Endothelial cell of umbilical vein (primary cell): Measurements from ENCODE around the gene DEGS1. TPM values are rescaled to one million over a fixed set of nuclear protein-coding genes. Genes with fewer than 3 reads are reported as not detected.

ENCODE experiments used
- Bru-seq: library from RNA; stranded (reverse); fragments of 400-500 nt; gene quantifications from one replicate; lab custom pipeline; 2021; lab: Mats Ljungman, UMichigan
- BruChase-seq, 2 experiments: library from RNA; stranded (reverse); fragments of 400-500 nt; gene quantifications; one replicate each; lab custom pipeline; 2021; lab: Mats Ljungman, UMichigan
- BruUV-seq: library from RNA; stranded (reverse); fragments of 400-500 nt; replicated peaks from 2 replicates; lab custom pipeline; 2021; lab: Mats Ljungman, UMichigan
- CTCF ChIA-PET: fragments of 300-600, 350-600 bp; sonication (Branson Sonifier 250); formaldehyde crosslinking; loops from one replicate; lab custom pipeline; 2021; ENCODE audit warnings: antibody characterized with exemption, inconsistent platforms; lab: Charles Lee
- POLR2A ChIA-PET: fragments of 300-600, 350-600 bp; sonication (Branson Sonifier 250); formaldehyde crosslinking; loops from one replicate; lab custom pipeline; 2021; ENCODE audit warnings: antibody characterized with exemption, inconsistent platforms; lab: Charles Lee
- DNase-seq: peaks from one replicate; pipeline ENCODE4 v3.0.0-alpha.2; 2011; ENCODE audit warnings: low read depth, low spot score
- FAIRE-seq: peaks from 2 replicates; lab custom pipeline; 2011; peaks lifted over from hg19 to GRCh38; lab: Jason Lieb, UNC
- H2AFZ ChIP-seq: 2 replicates; pipeline ENCODE4 v1.6.0; 2012; ENCODE audit warnings: low read depth, low read length, control low read depth, inconsistent platforms
- H3K27ac ChIP-seq: 2 replicates; pipeline ENCODE4 v1.5.1; 2011; ENCODE audit warnings: low read depth, mild to moderate bottlenecking, control low read depth, low read length, moderate library complexity; ENCODE audit not compliant: insufficient read depth
- H3K27me3 ChIP-seq, 2 experiments: 2 replicates each; pipeline versions ENCODE4 v1.6.0 to v1.6.1; 2011; ENCODE audit warnings: low read length in 2 of 2, mixed read lengths in 1 of 2; ENCODE audit not compliant: control insufficient read depth in 2 of 2, insufficient read depth in 2 of 2
- H3K36me3 ChIP-seq, 2 experiments: 2 replicates in 1 of 2; 3 replicates in 1 of 2; pipeline ENCODE4 v1.5.1; 2011; ENCODE audit warnings: low read length in 2 of 2, mild to moderate bottlenecking in 1 of 2, moderate library complexity in 1 of 2; ENCODE audit not compliant: control insufficient read depth in 2 of 2, insufficient read depth in 2 of 2; ENCODE audit errors: extremely low read depth in 1 of 2
- H3K4me1 ChIP-seq: 3 replicates; pipeline ENCODE4 v1.5.1; 2011; ENCODE audit warnings: mild to moderate bottlenecking, low read length; ENCODE audit not compliant: control insufficient read depth, insufficient read depth; ENCODE audit errors: extremely low read depth
- H3K4me2 ChIP-seq: 2 replicates; pipeline ENCODE4 v1.6.1; 2011; ENCODE audit warnings: low read length, control low read depth, mixed read lengths; ENCODE audit not compliant: insufficient read depth
- H3K4me3 ChIP-seq, 3 experiments: fragments of 200-600 bp in 1 of 3; sonication (generic), shearing (Covaris generic) in 1 of 3; replicated peaks in 1 of 3; 2 replicates each; pipeline ENCODE4 v1.5.1; 2011 to 2016; ENCODE audit warnings: control low read depth in 3 of 3, low read length in 3 of 3, mild to moderate bottlenecking in 2 of 3, inconsistent platforms in 1 of 3, low read depth in 1 of 3, moderate library complexity in 1 of 3; ENCODE audit not compliant: insufficient read depth in 1 of 3
- H3K79me2 ChIP-seq: 2 replicates; pipeline ENCODE4 v1.6.0; 2012; ENCODE audit warnings: low read length, inconsistent platforms; ENCODE audit not compliant: control insufficient read depth, insufficient read depth
- H3K9ac ChIP-seq: replicated peaks from 2 replicates; pipeline ENCODE3; 2011; ENCODE audit warnings: low read length, control low read depth; ENCODE audit not compliant: insufficient read depth; ENCODE audit errors: extremely low read depth
- H3K9me1 ChIP-seq: replicated peaks from 3 replicates; pipeline ENCODE4 v1.6.0; 2011; ENCODE audit warnings: mild to moderate bottlenecking, low read length; ENCODE audit not compliant: control insufficient read depth, insufficient read depth; ENCODE audit errors: extremely low read depth
- H3K9me3 ChIP-seq: replicated peaks from 2 replicates; pipeline ENCODE4 v1.5.1; 2012; ENCODE audit warnings: low read length, inconsistent platforms; ENCODE audit not compliant: control insufficient read depth, insufficient read depth
- H4K20me1 ChIP-seq: replicated peaks from 2 replicates; pipeline ENCODE3; 2011; ENCODE audit warnings: mild to moderate bottlenecking, low read length; ENCODE audit not compliant: control insufficient read depth, insufficient read depth; ENCODE audit errors: extremely low read depth
- EZH2 ChIP-seq: IDR thresholded peaks from 2 replicates; pipeline ENCODE4 v1.6.1; 2012; ENCODE audit warnings: borderline replicate concordance, low read depth, mild to moderate bottlenecking, moderate library complexity, low read length, inconsistent platforms; ENCODE audit not compliant: severe bottlenecking
- FOS ChIP-seq: IDR thresholded peaks from 2 replicates; pipeline ENCODE4 v1.6.1; 2011; ENCODE audit warnings: mild to moderate bottlenecking, low read length, moderate library complexity, borderline replicate concordance; ENCODE audit not compliant: insufficient read depth
- GATA2 ChIP-seq: IDR thresholded peaks from 2 replicates; pipeline ENCODE4 v1.7.0; 2011; ENCODE audit warnings: low read depth, mild to moderate bottlenecking, moderate library complexity, mixed read lengths, low read length; ENCODE audit not compliant: insufficient read length, insufficient read depth
- JUN ChIP-seq: IDR thresholded peaks from 2 replicates; pipeline ENCODE4 v1.6.1; 2011; ENCODE audit warnings: borderline replicate concordance, low read depth; ENCODE audit not compliant: insufficient read length, insufficient read depth
- MYC ChIP-seq: IDR thresholded peaks from one replicate; pipeline ENCODE4 v1.6.1; 2011; ENCODE audit warnings: mild to moderate bottlenecking, low read depth, low read length
- POLR2A ChIP-seq: IDR thresholded peaks from 2 replicates; pipeline ENCODE4 v1.6.1; 2012; ENCODE audit warnings: low read depth, mild to moderate bottlenecking, control low read depth, low read length
- POLR2AphosphoS5 ChIP-seq: IDR thresholded peaks from 2 replicates; pipeline ENCODE4 v1.6.1; 2012; ENCODE audit warnings: low read depth, mild to moderate bottlenecking, control low read depth, low read length, moderate library complexity; ENCODE audit not compliant: insufficient read depth
- dilution Hi-C: fragments of 300-500 bp; cut with MboI; formaldehyde crosslinking; loops from one replicate; pipeline ENCODE4 v1.15.0; 2019; ENCODE audit warnings: low sequenced_read_pairs; ENCODE audit not compliant: extremely low pct_ligation_motif_present
- intact Hi-C: fragments of 100-400 bp; cut with micrococcal nuclease; formaldehyde crosslinking; loops from one replicate; pipeline ENCODE4 v1.10.0; 2022
- long read RNA-seq: library from polyadenylated mRNA; stranded (forward); transcript quantifications from one replicate; pipeline ENCODE4 v2.0.0, GENCODE V29; 2021
- polyA minus RNA-seq, 3 experiments: library from RNA; depleted of rRNA, polyadenylated mRNA; stranded (reverse); fragments of >200 nt; gene quantifications; 1 replicate in 1 of 3; 2 replicates in 2 of 3; pipeline ENCODE4 v1.2.3, GENCODE V29; 2011
- polyA plus RNA-seq, 4 experiments: library from polyadenylated mRNA; depleted of rRNA in 3 of 4; stranded (reverse) in 3 of 4; unstranded in 1 of 4; fragments of >200 nt; gene quantifications; 2 replicates each; pipeline versions ENCODE4 v1.2.1 to v1.2.3, GENCODE V29; 2011 to 2012; ENCODE audit warnings: missing spikeins in 1 of 4
- total RNA-seq: library from RNA; stranded (reverse); gene quantifications from 2 replicates; pipeline ENCODE4 v1.2.3, GENCODE V29; 2021
- TF ChIP-seq, protein P1 (sequence below), 2 donors: IDR thresholded peaks; 1 replicate in 1 of 2; 2 replicates in 1 of 2; pipeline ENCODE4 v1.5.1; 2011; ENCODE audit warnings: low read length in 2 of 2, mild to moderate bottlenecking in 2 of 2, moderate library complexity in 2 of 2, control low read depth in 1 of 2, inconsistent platforms in 1 of 2, low read depth in 1 of 2; ENCODE audit not compliant: insufficient read depth in 1 of 2; ENCODE audit errors: extremely low read depth in 1 of 2
- TF ChIP-seq, protein P2 (sequence below): IDR thresholded peaks from 2 replicates; pipeline ENCODE4 v1.6.1; 2011; ENCODE audit not compliant: insufficient read depth, insufficient read length

DEGS1 gene
- total RNA-seq, result 85.8 and 87.0 TPM in 2 replicates
- 107 and 137 TPM in 2 replicates for polyA plus RNA-seq
- 82.6 and 90.9 TPM in 2 replicates for polyA plus RNA-seq (2011; cell fraction: cytosol; rRNA removed)
- polyA plus RNA-seq (2011; cell fraction: nucleus; rRNA removed), result 28.3 and 42.7 TPM in 2 replicates
- 72.0 and 88.4 TPM in 2 replicates for polyA plus RNA-seq (2012)
- polyA minus RNA-seq, result 73.6 and 89.9 TPM in 2 replicates
- 40.4 TPM for polyA minus RNA-seq (2011; cell fraction: cytosol; rRNA and poly(A)+ RNA removed)
- polyA minus RNA-seq (2011; cell fraction: nucleus; rRNA and poly(A)+ RNA removed), result 20.0 and 46.4 TPM in 2 replicates
- Bru-seq, nascent RNA, result percentile 92 among the genes with signal in this experiment
- BruChase-seq, experiment 1, labeled RNA remaining after a 6-hour chase, result percentile 97 among the genes with signal in this experiment
- percentile 96 among the genes with signal in this experiment for BruChase-seq, experiment 2, labeled RNA remaining after a 2-hour chase
- long read RNA-seq, transcript DEGS1-201 (3 exons, 2,101 nt), result major isoform, 191 of 1,186 reads
- long read RNA-seq, partial matches to known transcripts, result 6 of 1,186 reads
- long read RNA-seq, other reads (novel, unspliced or antisense), result 989 of 1,186 reads

DNA sequence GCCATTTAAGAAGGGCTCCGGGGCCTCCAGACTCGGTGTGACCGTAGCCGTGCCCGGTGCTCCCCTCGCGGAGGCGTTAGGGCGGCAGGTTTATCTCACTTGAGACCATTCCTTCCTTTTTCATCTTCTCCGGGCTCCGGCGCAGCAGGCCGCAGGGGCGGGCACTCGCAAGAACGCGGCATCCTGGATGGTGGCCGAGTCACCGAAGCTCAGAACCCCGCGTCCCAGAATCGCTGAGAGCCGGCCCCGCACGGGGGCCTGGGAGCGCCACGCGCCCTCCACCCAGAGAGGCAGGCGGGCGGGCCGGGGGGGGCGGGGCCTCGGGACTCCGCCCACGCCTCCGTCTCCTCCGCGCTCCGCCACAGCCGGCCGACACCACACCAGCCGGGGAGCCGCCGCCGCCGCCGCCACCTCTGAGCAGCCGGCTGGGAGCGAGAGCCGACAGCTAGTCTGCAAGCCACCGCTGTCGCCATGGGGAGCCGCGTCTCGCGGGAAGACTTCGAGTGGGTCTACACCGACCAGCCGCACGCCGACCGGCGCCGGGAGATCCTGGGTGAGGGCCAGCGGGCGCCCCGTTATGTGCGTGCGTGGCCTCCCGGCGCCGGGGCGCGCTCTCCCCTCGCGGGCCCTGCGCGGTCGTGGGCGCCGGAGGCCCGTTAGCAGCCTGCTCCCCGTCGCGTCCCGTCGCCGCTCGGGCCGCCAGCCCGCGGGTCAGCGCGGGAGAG lies at the start of gene DEGS1:
DEGS1 (plus strand) TSS at position 375 of the 725 bp plus-strand sequence; CDS start at position 472, 97 bp downstream.
- dilution Hi-C loops (no loop called here), intact Hi-C loops (loop anchor here (1.0 to 5.0 kb wide), 5 partner anchors 22 to 147 kb away; partner anchors contain the start of genes FBXO28 and NVL)
- Histone ChIP-seq H3K79me2 (peaks cover 46% of the 10 kb centered on the region), H3K9me1 (no peaks in the 10 kb centered on the region), H3K4me2 (peak within 1 kb of the TSS; percentile 93), H3K9me3 (no peaks in the 10 kb centered on the region), H2AFZ (peak within 1 kb of the TSS; percentile 95), H3K27me3 (no peaks in the 10 kb centered on the region), H3K9ac (peak within 1 kb of the TSS; percentile 86), H4K20me1 (no peaks in the 10 kb centered on the region), H3K4me3 (peak within 1 kb of the TSS; percentile 57 to 91 (median 68)), H3K36me3 (no peaks in the 10 kb centered on the region), H3K27ac (peak within 1 kb of the TSS; percentile 70), H3K4me1 (peaks cover 5% of the 10 kb centered on the region)
- DNase-seq, result peak; percentile 86
- peak; percentile 81 for FAIRE-seq
- ChIA-PET POLR2A (interaction anchor here (0.6 to 1.4 kb wide), 6 partner anchors 11 to 372 kb away, joined by 3 to 5 read pairs (median 3); no protein-coding TSS in a partner anchor), CTCF (interaction anchor here (0.6 to 1.6 kb wide), 10 partner anchors 10 to 154 kb away, joined by 3 to 13 read pairs (median 4); no protein-coding TSS in a partner anchor)
- TF ChIP-seq EZH2 (no peak), JUN (no peak), MYC (no peak), GATA2 (no peak), POLR2AphosphoS5 (peak; percentile 83), FOS (no peak), POLR2A (peak; percentile 81)
- TF ChIP-seq, protein P1, sequence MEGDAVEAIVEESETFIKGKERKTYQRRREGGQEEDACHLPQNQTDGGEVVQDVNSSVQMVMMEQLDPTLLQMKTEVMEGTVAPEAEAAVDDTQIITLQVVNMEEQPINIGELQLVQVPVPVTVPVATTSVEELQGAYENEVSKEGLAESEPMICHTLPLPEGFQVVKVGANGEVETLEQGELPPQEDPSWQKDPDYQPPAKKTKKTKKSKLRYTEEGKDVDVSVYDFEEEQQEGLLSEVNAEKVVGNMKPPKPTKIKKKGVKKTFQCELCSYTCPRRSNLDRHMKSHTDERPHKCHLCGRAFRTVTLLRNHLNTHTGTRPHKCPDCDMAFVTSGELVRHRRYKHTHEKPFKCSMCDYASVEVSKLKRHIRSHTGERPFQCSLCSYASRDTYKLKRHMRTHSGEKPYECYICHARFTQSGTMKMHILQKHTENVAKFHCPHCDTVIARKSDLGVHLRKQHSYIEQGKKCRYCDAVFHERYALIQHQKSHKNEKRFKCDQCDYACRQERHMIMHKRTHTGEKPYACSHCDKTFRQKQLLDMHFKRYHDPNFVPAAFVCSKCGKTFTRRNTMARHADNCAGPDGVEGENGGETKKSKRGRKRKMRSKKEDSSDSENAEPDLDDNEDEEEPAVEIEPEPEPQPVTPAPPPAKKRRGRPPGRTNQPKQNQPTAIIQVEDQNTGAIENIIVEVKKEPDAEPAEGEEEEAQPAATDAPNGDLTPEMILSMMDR (IDR thresholded peaks at IDR 0.05; ENCODE audit: extremely low read depth in 1 of 2, insufficient read depth in 1 of 2, low read depth in 1 of 2, low read length in 2 of 2), result no peak
- TF ChIP-seq, protein P2, sequence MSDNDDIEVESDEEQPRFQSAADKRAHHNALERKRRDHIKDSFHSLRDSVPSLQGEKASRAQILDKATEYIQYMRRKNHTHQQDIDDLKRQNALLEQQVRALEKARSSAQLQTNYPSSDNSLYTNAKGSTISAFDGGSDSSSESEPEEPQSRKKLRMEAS, result no peak
- BruUV-seq, result no TSS peak
